ENCODE measurements around the gene REV3L. TPM values are rescaled to one million over a fixed set of nuclear protein-coding genes. Genes with fewer than 3 reads are reported as not detected.

REV3L gene
- total and polyA plus RNA-seq, 9 of the 15 experiments (the other 6 are each of a cell fraction or from before 2014, with no cell fraction given): 5.5 to 24.4 (median 14.4) TPM

GRCh38 chr6:111259089-111259831, 223.8 kb downstream of the REV3L start (continued):
- no peak for TF ChIP-seq PRDM10 (IDR thresholded peaks at IDR 0.05; ENCODE audit: partially characterized antibody)
- no peak for TF ChIP-seq ZNF277 (CRISPR knock-in tag; IDR thresholded peaks at IDR 0.05; ENCODE audit: borderline replicate concordance)
- TF ChIP-seq DIDO1 (tag; IDR thresholded peaks at IDR 0.05; ENCODE audit: low read depth): 0 out of 2 replicates have a peak, but pooled peaks have one; percentile 34
- TF ChIP-seq ILF3 (IDR thresholded peaks at IDR 0.05; ENCODE audit: borderline replicate concordance): no peak
- TF ChIP-seq SLC30A9 (CRISPR knock-in tag; IDR thresholded peaks at IDR 0.05): no peak
- TF ChIP-seq ATF7 (IDR thresholded peaks at IDR 0.05): peak; percentile 96
- TF ChIP-seq ARID3B (CRISPR knock-in tag; IDR thresholded peaks at IDR 0.05; ENCODE audit: borderline replicate concordance): no peak
- TF ChIP-seq MITF (IDR thresholded peaks at IDR 0.05): peak; percentile 70; the same call in 1 of the 2 replicates
- peak; percentile 73 for TF ChIP-seq LEF1 (IDR thresholded peaks at IDR 0.05)
- TF ChIP-seq ZNF696 (CRISPR knock-in tag; conservative IDR thresholded peaks at IDR 0.05): no peak
- TF ChIP-seq BRF1 (IDR thresholded peaks at IDR 0.05; ENCODE audit: borderline replicate concordance, extremely low read depth, insufficient read length): no peak
- TF ChIP-seq PHF20 (IDR thresholded peaks at IDR 0.05; ENCODE audit: partially characterized antibody): peak; percentile 62
- no peak for TF ChIP-seq BDP1 (IDR thresholded peaks at IDR 0.05; ENCODE audit: insufficient read depth, insufficient read length)
- peak; percentile 71; the same call in 1 of the 2 replicates for TF ChIP-seq ZNF263 (CRISPR knock-in tag; IDR thresholded peaks at IDR 0.05; ENCODE audit: borderline replicate concordance)
- no peak for TF ChIP-seq NFE2 (IDR thresholded peaks at IDR 0.05; ENCODE audit: low read depth)
- peak; percentile 78 for TF ChIP-seq RB1 (IDR thresholded peaks at IDR 0.05; ENCODE audit: low read depth)
- TF ChIP-seq VEZF1 (CRISPR knock-in tag; IDR thresholded peaks at IDR 0.05): peak; percentile 58
